Hippocampal formation (tissue), 2 donors: ENCODE measurements around the gene ANGPTL4.
A peak's percentile ranks its signal among the peaks of the same experiment; 100 is the strongest.
"Not testable (repeated sequence)": the region's sequence is repeated elsewhere in the genome, so short reads cannot be mapped to it uniquely, and the experiment has no call there.

ENCODE experiments used
- DNase-seq, 2 donors: peaks; one replicate each; lab custom pipeline; 2025; lab: John Stamatoyannopoulos, UW

Gene ANGPTL4

DNA sequence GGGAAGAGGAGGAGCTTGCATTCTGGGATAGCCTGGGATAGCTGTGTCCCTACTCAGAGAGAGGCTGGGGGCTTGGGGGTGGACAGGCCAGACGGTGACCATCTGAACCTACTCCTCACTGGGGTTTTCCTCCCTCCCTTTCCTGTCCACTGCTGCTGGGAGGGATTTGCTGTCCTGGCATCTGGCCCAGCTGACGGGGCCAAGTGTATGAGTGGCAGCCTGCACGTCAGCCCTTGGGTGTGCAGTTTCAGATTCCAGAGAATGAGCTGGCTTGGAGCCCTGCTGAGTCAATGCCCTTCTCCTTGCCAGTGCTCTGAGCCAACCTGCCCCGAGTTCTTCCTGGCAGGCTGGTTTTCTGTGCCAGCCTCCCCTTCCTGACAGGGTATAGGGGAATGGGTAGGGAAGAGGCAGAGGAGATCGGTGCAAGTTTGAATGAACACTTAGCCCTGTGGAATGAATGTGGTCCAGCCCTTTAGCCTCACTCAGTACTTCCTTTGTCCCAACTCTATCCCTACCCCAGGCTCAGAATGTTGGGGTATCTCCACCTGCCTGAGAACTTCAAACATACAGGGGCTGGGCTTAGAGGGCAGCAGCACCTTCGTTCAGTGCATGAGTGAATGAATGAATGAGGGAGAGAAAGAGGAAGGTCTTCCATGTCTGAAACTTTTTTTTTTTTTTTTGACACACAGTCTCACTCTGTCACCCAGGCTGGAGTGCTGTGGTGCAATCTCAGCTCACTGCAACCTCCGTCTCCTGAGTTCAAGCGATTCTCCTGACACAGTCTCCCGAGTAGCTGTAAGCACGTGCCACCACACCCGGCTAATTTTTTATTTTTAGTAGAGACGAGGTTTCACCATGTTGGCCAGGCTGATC is 1.8 kb upstream of the ANGPTL4 start:
- peak; percentile 56 to 70 for DNase-seq

GRCh38 chr19:8366121-8366581 is 2.2 kb downstream of the ANGPTL4 start:
- no peak for DNase-seq

GRCh38 chr19:8366961-8367326 is 3.0 kb downstream of the ANGPTL4 start:
- peak; percentile 55 to 66 for DNase-seq

- peak; percentile 66 to 70 for DNase-seq
Observed at GRCh38 chr19:8367327-8368001, 3.5 kb downstream of the ANGPTL4 start.

DNA sequence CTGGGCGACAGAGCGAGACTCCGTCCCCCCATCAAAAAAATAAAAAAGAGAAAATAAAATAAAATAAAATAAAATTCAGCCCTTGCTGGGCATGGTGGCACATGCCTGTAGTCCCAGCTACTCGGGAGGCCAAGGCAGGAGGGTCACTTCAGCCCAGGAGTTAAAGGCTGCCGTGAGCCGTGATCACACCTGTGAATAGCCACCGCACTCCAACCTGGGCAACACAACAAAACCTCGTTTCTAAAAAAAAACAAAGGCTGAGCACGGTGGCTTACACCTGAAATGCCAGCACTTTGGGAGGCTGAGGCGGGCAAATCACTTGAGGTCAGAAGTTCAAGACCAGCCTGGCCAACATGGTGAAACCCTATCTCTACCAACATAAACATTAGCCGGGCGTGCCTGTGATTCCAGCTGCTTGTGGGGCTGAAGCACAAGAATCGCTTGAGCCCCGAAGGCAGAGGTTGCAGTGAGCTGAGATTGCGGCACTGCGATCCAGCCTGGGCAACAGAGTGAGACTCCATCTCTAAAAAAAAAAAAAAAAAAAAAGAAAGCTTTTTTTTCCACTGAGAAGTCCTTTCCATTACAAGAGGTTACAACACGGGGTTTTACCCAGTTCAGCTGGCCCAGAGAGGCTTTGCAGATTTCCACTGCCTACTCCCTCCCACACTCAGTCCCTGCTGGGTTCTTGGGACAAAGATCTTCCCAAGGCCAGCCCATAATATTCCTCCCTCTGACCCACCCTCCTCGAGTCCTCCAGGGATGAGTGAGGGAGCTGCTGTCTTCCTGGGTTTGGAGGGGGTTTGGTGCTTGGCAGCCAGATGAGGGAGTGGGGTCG is 6.4 kb downstream of the ANGPTL4 start:
- no peak for DNase-seq

DNA sequence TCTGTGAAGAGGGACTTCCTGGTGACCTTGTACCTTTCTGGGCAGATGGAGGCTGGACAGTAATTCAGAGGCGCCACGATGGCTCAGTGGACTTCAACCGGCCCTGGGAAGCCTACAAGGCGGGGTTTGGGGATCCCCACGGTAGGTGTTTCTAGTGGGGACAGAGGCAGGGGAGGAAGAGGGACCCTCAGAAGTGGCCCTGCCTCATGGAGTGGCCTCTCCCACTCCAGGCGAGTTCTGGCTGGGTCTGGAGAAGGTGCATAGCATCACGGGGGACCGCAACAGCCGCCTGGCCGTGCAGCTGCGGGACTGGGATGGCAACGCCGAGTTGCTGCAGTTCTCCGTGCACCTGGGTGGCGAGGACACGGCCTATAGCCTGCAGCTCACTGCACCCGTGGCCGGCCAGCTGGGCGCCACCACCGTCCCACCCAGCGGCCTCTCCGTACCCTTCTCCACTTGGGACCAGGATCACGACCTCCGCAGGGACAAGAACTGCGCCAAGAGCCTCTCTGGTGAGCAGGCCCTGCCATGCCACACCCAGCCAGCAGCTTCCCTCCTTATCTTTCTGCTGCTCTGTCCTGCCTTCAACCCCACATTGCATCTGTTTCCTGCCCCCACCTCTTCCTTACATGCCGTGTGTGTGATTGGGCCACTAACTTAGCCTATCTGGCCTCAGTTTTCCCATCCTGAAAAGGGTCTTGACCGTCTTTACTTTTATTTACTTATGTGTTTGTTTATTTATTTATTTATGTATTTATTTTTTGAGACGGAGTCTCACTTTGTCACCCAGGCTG is 7.3 kb downstream of the ANGPTL4 start:
- DNase-seq, result no peak

- no peak for DNase-seq
Observed at GRCh38 chr19:8373867-8374813, 10.2 kb downstream of the ANGPTL4 start.

GRCh38 chr19:8375766-8376165 is 11.8 kb downstream of the ANGPTL4 start:
- DNase-seq, result not testable (repeated sequence)

DNA sequence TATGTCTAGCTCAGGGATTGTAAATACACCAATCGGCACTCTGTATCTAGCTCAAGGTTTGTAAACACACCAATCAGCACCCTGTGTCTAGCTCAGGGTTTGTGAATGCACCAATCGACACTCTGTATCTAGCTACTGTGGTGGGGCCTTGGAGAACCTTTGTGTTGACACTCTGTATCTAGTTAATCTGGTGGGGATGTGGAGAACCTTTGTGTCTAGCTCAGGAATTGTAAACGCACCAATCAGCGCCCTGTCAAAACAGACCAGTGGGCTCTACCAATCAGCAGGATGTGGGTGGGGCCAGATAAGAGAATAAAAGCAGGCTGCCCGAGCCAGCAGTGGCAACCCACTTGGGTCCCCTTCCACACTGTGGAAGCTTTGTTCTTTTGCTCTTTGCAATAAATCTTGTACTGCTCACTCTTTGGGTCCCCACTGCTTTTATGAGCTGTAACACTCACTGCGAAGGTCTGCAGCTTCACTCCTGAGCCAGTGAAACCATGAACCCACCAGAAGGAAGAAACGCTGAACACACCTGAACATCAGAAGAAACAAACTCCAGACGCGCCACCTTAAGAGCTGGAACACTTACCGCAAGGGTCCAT is 12.5 kb downstream of the ANGPTL4 start:
- DNase-seq, result not testable (repeated sequence)

DNA sequence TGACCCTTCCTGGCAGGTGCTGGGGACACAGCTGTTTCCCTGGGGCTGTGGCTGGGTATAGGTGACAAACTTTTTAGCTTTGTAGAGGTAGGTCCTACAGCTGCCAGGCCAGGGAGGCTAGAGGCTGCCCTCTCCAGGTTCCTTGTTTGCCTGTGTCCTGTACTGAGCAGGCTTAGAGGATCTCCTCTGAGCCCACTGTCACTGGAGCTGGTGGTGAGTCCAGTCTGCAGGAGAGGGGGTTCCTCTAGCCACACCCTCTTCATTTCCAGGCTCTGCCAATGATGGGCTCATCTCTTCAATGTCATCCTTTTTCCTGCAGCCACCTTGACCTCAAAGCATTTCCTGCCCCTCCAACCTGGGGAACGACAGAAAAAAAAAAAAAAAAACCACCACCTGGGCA is 13.6 kb downstream of the ANGPTL4 start:
- no peak for DNase-seq

DNA sequence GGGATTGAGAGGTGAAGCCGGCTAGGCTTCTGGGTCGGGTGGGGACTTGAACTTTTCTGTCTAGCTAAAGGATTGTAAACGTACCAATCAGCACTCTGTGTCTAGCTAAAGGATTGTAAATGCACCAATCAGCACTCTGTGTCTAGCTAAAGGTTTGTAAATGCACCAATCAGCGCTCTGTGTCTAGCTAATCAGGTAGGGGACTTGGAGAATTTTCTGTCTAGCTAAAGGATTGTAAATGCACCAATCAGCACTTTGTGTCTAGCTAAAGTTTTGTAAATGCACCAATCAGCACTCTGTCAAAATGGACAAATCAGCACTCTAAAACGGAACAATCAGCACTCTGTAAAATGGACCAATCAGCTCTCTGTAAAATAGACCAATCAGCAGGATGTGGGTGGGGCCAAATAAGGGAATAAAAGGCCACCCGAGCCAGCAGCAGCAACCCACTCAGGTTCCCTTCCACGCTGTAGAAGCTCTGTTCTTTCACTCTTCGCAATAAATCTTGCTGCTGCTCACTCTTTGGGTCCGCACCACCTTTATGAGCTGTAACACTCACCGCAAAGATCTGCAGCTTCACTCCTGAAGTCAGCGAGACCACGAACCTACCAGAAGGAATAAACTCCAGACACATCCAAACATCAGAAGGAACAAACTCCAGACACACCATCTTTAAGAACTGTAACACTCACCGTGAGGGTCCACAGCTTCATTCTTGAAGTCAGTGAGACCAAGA is 15.4 kb downstream of the ANGPTL4 start:
- DNase-seq, result not testable (repeated sequence)

DNA sequence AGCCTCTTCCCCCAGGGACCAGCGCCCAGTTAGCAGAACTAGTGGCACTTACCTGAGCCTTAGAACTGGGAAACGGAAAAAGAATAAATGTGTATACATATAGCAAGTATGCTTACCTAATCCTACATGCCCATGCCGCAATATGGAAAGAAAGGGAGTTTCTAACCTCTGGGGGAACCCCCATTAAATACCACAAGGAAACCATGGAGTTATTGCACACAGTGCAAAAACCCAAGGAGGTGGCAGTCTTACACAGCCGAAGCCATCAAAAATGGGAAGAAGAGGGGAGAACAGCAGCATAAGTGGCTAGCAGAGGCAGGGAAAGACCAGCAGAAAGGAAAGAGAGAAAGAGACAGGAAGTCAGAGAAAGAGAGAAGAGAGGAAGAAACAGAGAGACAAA is 20.6 kb downstream of the ANGPTL4 start:
- DNase-seq, result not testable (repeated sequence)

DNA sequence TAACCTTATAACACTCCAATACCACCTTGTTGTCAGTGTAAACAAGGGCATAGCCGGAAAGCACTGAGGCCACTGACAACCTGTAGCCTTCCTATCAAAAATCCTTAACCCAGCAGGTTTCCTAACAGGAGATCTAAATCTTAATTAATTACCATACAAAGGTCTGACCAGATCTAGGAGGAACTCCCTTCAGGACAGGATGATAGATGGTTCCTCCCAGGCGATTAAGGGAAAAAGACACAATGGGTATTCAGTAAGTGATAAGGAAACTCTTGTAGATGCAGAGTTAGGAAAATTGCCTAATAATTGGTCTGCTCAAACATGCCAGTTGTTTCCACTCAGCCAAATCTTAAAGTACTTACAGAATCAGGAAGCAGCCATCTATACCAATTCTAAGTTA is 21.1 kb downstream of the ANGPTL4 start:
- not testable (repeated sequence) for DNase-seq

GRCh38 chr19:8385566-8385965 is 21.6 kb downstream of the ANGPTL4 start:
- DNase-seq, result not testable (repeated sequence)

- not testable (repeated sequence) for DNase-seq
Observed at GRCh38 chr19:8386419-8386818, 22.5 kb downstream of the ANGPTL4 start.

DNA sequence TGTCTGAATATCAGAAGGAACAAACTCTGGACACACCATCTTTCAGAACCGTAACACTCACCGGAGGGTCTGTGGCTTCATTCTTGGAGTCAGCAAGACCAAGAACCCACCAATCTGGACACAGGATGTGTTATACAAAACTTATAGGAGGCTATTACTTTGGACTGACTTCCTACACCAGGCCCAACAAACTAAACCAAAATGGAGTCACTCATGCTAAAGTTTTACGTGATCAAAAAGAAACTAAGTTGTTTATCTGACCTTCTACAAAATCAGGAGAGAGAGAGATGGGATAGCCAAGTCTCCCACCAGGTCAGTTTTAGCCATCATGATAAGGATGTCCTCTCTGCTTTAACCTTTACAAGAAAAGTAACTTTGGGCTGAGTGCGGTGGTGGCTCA is 23.0 kb downstream of the ANGPTL4 start:
- DNase-seq, result no peak

DNA sequence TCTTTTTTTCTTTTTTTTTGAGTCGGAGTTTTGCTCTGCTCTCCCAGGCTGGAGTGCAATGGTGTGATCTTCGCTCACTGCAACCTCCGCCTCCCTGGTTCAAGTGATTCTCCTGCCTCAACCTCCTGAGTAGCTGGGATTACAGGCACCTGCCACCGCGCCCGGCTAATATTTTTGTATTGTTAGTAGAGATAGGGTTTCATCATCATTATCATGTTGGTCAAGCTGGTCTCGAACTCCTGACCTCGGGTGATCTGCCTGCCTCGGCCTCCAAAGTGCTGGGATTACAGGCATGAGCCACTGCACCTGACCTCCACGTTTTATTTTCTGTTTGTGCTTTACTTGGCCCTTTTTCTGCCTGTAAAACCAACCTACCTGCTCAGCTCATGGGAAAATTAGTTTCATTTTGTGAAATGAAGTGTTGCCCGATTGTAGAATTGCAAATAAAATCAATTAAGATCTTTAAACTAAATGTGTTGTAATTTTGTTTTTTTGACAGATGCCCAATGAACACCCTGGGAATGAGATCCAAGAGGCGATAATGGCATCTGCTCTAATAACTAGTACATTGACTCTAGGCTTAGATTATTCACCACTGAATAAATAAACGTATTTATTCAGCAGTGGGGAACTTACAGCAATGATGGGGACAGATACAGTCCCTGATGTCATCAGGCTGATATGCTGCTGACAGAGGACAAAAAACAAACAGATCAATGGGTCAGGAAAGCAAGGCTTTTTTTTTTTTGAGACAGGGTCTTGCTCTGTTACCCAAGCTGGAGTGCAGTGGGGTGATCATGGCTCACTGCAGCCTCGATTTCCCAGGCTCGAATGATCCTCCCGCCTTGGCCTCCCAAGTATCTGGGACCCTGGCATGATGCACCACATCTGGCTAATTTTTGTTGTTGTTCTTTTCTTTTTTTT is 24.0 kb downstream of the ANGPTL4 start:
- no peak for DNase-seq

DNA sequence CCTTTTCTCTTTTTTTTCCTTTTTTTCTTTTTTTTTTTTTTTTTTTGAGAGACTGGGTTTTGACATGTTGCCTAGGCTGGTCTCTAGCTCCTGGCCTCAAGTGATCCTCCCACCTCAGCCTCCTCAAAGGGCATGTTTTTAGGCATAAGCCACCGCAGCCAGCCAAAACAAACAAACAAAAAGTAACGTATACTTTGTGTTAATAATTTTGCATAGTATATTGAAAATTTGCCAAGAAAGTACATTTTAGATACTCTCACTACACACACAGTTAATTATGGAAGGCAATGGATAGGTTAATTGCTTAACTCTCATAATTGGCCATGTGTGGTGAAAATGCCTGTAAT is 24.6 kb downstream of the ANGPTL4 start:
- no peak for DNase-seq
